ENCODE measurements around the gene SLC5A6.
"Not testable (repeated sequence)": the region's sequence is repeated elsewhere in the genome, so short reads cannot be mapped to it uniquely, and the experiment has no call there.

The SLC5A6 gene

GRCh38 chr2:27203741-27204140 is 8.3 kb downstream of the SLC5A6 start:
- DNase-seq = no peak

GRCh38 chr2:27202854-27203253 is 9.2 kb downstream of the SLC5A6 start:
- no peak for DNase-seq

GRCh38 chr2:27201675-27202074 is 10.4 kb downstream of the SLC5A6 start:
- DNase-seq = no peak

- no peak for DNase-seq
Observed at GRCh38 chr2:27199241-27199640, 12.8 kb downstream of the SLC5A6 start.

GRCh38 chr2:27198627-27199026 is 13.4 kb downstream of the SLC5A6 start:
- DNase-seq = no peak

GRCh38 chr2:27198068-27198467 is 14.0 kb downstream of the SLC5A6 start:
- not testable (repeated sequence) for DNase-seq

- DNase-seq = not testable (repeated sequence)
Observed at GRCh38 chr2:27195799-27196198, 16.3 kb downstream of the SLC5A6 start.

- no peak for DNase-seq
Observed at GRCh38 chr2:27194538-27195354, 17.3 kb downstream of the SLC5A6 start.

- DNase-seq = peak; percentile 32
Observed at GRCh38 chr2:27191070-27191829, 20.8 kb downstream of the SLC5A6 start.

- DNase-seq = no peak
Observed at GRCh38 chr2:27189989-27190388, 22.1 kb downstream of the SLC5A6 start.

- no peak for DNase-seq
Observed at GRCh38 chr2:27186613-27187345, 25.3 kb downstream of the SLC5A6 start.

- DNase-seq = no peak
Observed at GRCh38 chr2:27185331-27186026, 26.6 kb downstream of the SLC5A6 start.

- DNase-seq = no peak
Observed at GRCh38 chr2:27184115-27184514, 28.0 kb downstream of the SLC5A6 start.

- no peak for DNase-seq
Observed at GRCh38 chr2:27182346-27182745, 29.7 kb downstream of the SLC5A6 start.

- no peak for DNase-seq
Observed at GRCh38 chr2:27179344-27180000, 32.6 kb downstream of the SLC5A6 start.

- no peak for DNase-seq
Observed at GRCh38 chr2:27178469-27178868, 33.6 kb downstream of the SLC5A6 start.

- no peak for DNase-seq
Observed at GRCh38 chr2:27177441-27178351, 34.4 kb downstream of the SLC5A6 start.

GRCh38 chr2:27175781-27176180 is 36.3 kb downstream of the SLC5A6 start:
- DNase-seq = not testable (repeated sequence)

GRCh38 chr2:27175330-27175729 is 36.7 kb downstream of the SLC5A6 start:
- DNase-seq = no peak

GRCh38 chr2:27174638-27175037 is 37.4 kb downstream of the SLC5A6 start:
- no peak for DNase-seq

GRCh38 chr2:27171351-27171848 is 40.7 kb downstream of the SLC5A6 start:
- no peak for DNase-seq

All from GDM1 (cell line).